H1 (cell line): ENCODE measurements around the gene BET1L. TPM values are rescaled to one million over a fixed set of nuclear protein-coding genes. Genes with fewer than 3 reads are reported as not detected.

ENCODE experiments used
- CTCF ChIA-PET: fragments of 300-600 bp; sonication (Branson Sonifier 250); formaldehyde crosslinking; loops from one replicate; lab custom pipeline; 2021; ENCODE audit not compliant: partially characterized antibody; lab: Charles Lee
- POLR2A ChIA-PET: fragments of 300-600 bp; sonication (Branson Sonifier 250); formaldehyde crosslinking; loops from one replicate; lab custom pipeline; 2021; ENCODE audit warnings: inconsistent platforms; ENCODE audit not compliant: partially characterized antibody; lab: Charles Lee
- DNase-seq, 2 experiments: peaks; one replicate each; pipeline versions ENCODE4 v3.0.0 to v3.0.0-alpha.2; 2010 to 2022; ENCODE audit warnings: low spot score in 2 of 2, low read depth in 1 of 2, mixed read lengths in 1 of 2
- FAIRE-seq: peaks from 2 replicates; lab custom pipeline; 2011; peaks lifted over from hg19 to GRCh38; lab: Jason Lieb, UNC
- H2AFZ ChIP-seq: 2 replicates; pipeline ENCODE4 v1.8.1; 2012; ENCODE audit warnings: low read length, inconsistent platforms
- H2AK5ac ChIP-seq: 2 replicates; pipeline ENCODE4 v1.6.1; 2013; ENCODE audit warnings: low read depth, low read length
- H2BK120ac ChIP-seq: replicated peaks from 2 replicates; pipeline ENCODE3; 2013; ENCODE audit warnings: low read depth, low read length, inconsistent platforms
- H2BK12ac ChIP-seq: 2 replicates; pipeline ENCODE4 v1.6.1; 2013; ENCODE audit warnings: low read depth, low read length
- H2BK15ac ChIP-seq: 2 replicates; pipeline ENCODE4 v1.6.1; 2013; ENCODE audit warnings: low read length
- H2BK20ac ChIP-seq: 2 replicates; pipeline ENCODE4 v1.6.1; 2013; ENCODE audit warnings: low read length
- H2BK5ac ChIP-seq: 2 replicates; pipeline ENCODE4 v1.6.1; 2013; ENCODE audit warnings: low read depth, low read length
- H3K14ac ChIP-seq: 2 replicates; pipeline ENCODE4 v1.6.1; 2013; ENCODE audit warnings: inconsistent platforms; ENCODE audit not compliant: insufficient read length
- H3K18ac ChIP-seq: 2 replicates; pipeline ENCODE4 v1.6.1; 2013; ENCODE audit warnings: low read length; ENCODE audit errors: extremely low read depth
- H3K23ac ChIP-seq: 2 replicates; pipeline ENCODE4 v1.6.1; 2013; ENCODE audit warnings: inconsistent platforms; ENCODE audit not compliant: insufficient read length
- H3K23me2 ChIP-seq: 2 replicates; pipeline ENCODE4 v1.6.1; 2013; ENCODE audit warnings: low read depth, low read length
- H3K27ac ChIP-seq: 2 replicates; pipeline ENCODE4 v1.6.1; 2011; ENCODE audit warnings: low read depth, low read length, inconsistent platforms
- H3K27me3 ChIP-seq, 4 experiments: replicated peaks in 1 of 4; 1 replicate in 1 of 4; 2 replicates in 3 of 4; pipeline versions ENCODE4 v1.6.1 to v1.8.1; 2011 to 2013; ENCODE audit warnings: low read length in 3 of 4, mild to moderate bottlenecking in 3 of 4, inconsistent platforms in 2 of 4, mixed read lengths in 2 of 4, moderate library complexity in 1 of 4; ENCODE audit not compliant: control insufficient read depth in 3 of 4, insufficient read depth in 3 of 4; ENCODE audit errors: extremely low read depth in 1 of 4
- H3K36me3 ChIP-seq, 4 experiments: 2 replicates each; pipeline versions ENCODE4 v1.6.1 to v1.8.1; 2011 to 2013; ENCODE audit warnings: mild to moderate bottlenecking in 4 of 4, low read length in 3 of 4, moderate library complexity in 2 of 4, control low read depth in 1 of 4, inconsistent platforms in 1 of 4; ENCODE audit not compliant: insufficient read depth in 4 of 4, control insufficient read depth in 2 of 4
- H3K4ac ChIP-seq: replicated peaks from 2 replicates; pipeline ENCODE3; 2013; ENCODE audit warnings: low read length, low read depth, mixed read lengths, inconsistent platforms; ENCODE audit not compliant: insufficient read length
- H3K4me1 ChIP-seq, 4 experiments: replicated peaks in 1 of 4; 1 replicate in 1 of 4; 2 replicates in 3 of 4; pipeline versions ENCODE4 v1.6.1 to v1.8.1; 2011 to 2013; ENCODE audit warnings: low read length in 3 of 4, inconsistent platforms in 2 of 4, mixed read lengths in 1 of 4; ENCODE audit not compliant: insufficient read depth in 4 of 4, control insufficient read depth in 3 of 4
- H3K4me2 ChIP-seq, 2 experiments: 2 replicates each; pipeline versions ENCODE4 v1.6.1 to v1.8.1; 2011 to 2013; ENCODE audit warnings: low read depth in 2 of 2, low read length in 2 of 2, control low read depth in 1 of 2, inconsistent platforms in 1 of 2, mild to moderate bottlenecking in 1 of 2; ENCODE audit not compliant: insufficient read depth in 1 of 2
- H3K4me3 ChIP-seq, 4 experiments: fragments of 200-600, 300-600 bp in 1 of 4; sonication (generic), shearing (Covaris generic), sonication (Bioruptor Twin) in 1 of 4; 2 replicates each; pipeline versions ENCODE4 v1.5.1 to v1.8.1; 2011 to 2016; ENCODE audit warnings: low read length in 4 of 4, low read depth in 3 of 4, control low read depth in 2 of 4, inconsistent platforms in 2 of 4, mild to moderate bottlenecking in 2 of 4, mixed read lengths in 1 of 4, moderate library complexity in 1 of 4; ENCODE audit not compliant: insufficient read depth in 2 of 4; ENCODE audit errors: extremely low read depth in 1 of 4
- H3K56ac ChIP-seq: replicated peaks from 2 replicates; pipeline ENCODE3; 2013; ENCODE audit warnings: low read depth, mild to moderate bottlenecking, mixed read lengths, low read length, inconsistent platforms; ENCODE audit not compliant: insufficient read length
- H3K79me1 ChIP-seq: 2 replicates; pipeline ENCODE4 v1.6.1; 2013; ENCODE audit warnings: low read depth, low read length, control low read depth
- H3K79me2 ChIP-seq, 2 experiments: 2 replicates each; pipeline versions ENCODE4 v1.6.1 to v1.8.1; 2012 to 2013; ENCODE audit warnings: low read length in 2 of 2, mild to moderate bottlenecking in 2 of 2, inconsistent platforms in 1 of 2; ENCODE audit not compliant: insufficient read depth in 2 of 2, control insufficient read depth in 1 of 2
- H3K9ac ChIP-seq, 4 experiments: replicated peaks in 1 of 4; 1 replicate in 1 of 4; 2 replicates in 3 of 4; pipeline versions ENCODE4 v1.6.1 to v1.8.1; 2011 to 2013; ENCODE audit warnings: low read depth in 3 of 4, low read length in 3 of 4, control low read depth in 2 of 4, mild to moderate bottlenecking in 2 of 4, moderate library complexity in 2 of 4, inconsistent platforms in 1 of 4; ENCODE audit errors: extremely low read depth in 1 of 4
- H3K9me3 ChIP-seq, 2 experiments: 2 replicates each; pipeline versions ENCODE4 v1.6.1 to v1.8.1; 2012 to 2013; ENCODE audit warnings: mild to moderate bottlenecking in 2 of 2, moderate library complexity in 2 of 2, control low read depth in 1 of 2, inconsistent platforms in 1 of 2, low read depth in 1 of 2, low read length in 1 of 2, mixed read lengths in 1 of 2; ENCODE audit not compliant: insufficient read depth in 2 of 2
- H4K20me1 ChIP-seq, 2 experiments: replicated peaks in 1 of 2; 2 replicates each; pipeline versions ENCODE3 to v1.8.1; 2011 to 2013; ENCODE audit warnings: inconsistent platforms in 2 of 2, low read length in 2 of 2, mild to moderate bottlenecking in 1 of 2; ENCODE audit not compliant: insufficient read depth in 2 of 2, control insufficient read depth in 1 of 2
- H4K5ac ChIP-seq: 2 replicates; pipeline ENCODE4 v1.6.1; 2013; ENCODE audit warnings: low read length, low read depth, mixed read lengths, inconsistent platforms; ENCODE audit not compliant: insufficient read length
- H4K8ac ChIP-seq: 2 replicates; pipeline ENCODE4 v1.8.0; 2013; ENCODE audit warnings: mild to moderate bottlenecking, moderate library complexity, low read length, inconsistent platforms; ENCODE audit not compliant: insufficient read depth; ENCODE audit errors: extremely low read depth
- H4K91ac ChIP-seq: replicated peaks from 2 replicates; pipeline ENCODE3; 2013; ENCODE audit warnings: low read length, mixed read lengths, inconsistent platforms; ENCODE audit not compliant: insufficient read length
- CEBPB ChIP-seq: IDR thresholded peaks from 2 replicates; pipeline ENCODE4 v1.6.1; 2012; ENCODE audit warnings: low read depth, low read length
- SIX5 ChIP-seq: IDR thresholded peaks from 2 replicates; pipeline ENCODE4 v1.6.1; 2011; ENCODE audit warnings: mild to moderate bottlenecking, low read depth, low read length
- WGBS, 2 experiments: shearing (Covaris generic) in 1 of 2; methylation state at CpG; one replicate each; pipeline versions ENCODE4 v1.1.6 to v1.1.7; 2013 to 2015; ENCODE audit warnings: low lambda C conversion rate in 2 of 2, mixed read lengths in 2 of 2, inconsistent platforms in 1 of 2, low coverage in 1 of 2, missing lambda C conversion rate in 1 of 2; ENCODE audit not compliant: insufficient replicate concordance in 2 of 2, insufficient coverage in 1 of 2, insufficient read length in 1 of 2; ENCODE audit errors: extremely low coverage in 1 of 2, missing lambda C conversion rate in 1 of 2; 5-methylcytosine and 5-hydroxymethylcytosine counted together
- polyA plus RNA-seq, 7 experiments: library from polyadenylated mRNA; depleted of rRNA in 3 of 7; stranded (reverse) in 5 of 7; unstranded in 2 of 7; fragments of >200 nt in 5 of 7; fragments of 200-250 nt in 2 of 7; gene quantifications; 1 replicate in 5 of 7; 2 replicates in 1 of 7; 4 replicates in 1 of 7; pipeline versions ENCODE4 v1.2.1 to v1.2.3, GENCODE V29; 2011 to 2013; ENCODE audit warnings: missing spikeins in 2 of 7, mixed read lengths in 2 of 7
- total RNA-seq: library from RNA; stranded (reverse); fragmentation: NEBNext Ultra II Directional; extraction: Animal tissue kit (Norgen Biotek cat#: 25700); gene quantifications from 2 replicates; pipeline ENCODE4 v1.2.1, GENCODE V29; 2021

The BET1L gene
- total and polyA plus RNA-seq, 2 of the 8 experiments (the other 6 are each of a cell fraction or from before 2014, with no cell fraction given), result 40.2 to 61.9 TPM

DNA sequence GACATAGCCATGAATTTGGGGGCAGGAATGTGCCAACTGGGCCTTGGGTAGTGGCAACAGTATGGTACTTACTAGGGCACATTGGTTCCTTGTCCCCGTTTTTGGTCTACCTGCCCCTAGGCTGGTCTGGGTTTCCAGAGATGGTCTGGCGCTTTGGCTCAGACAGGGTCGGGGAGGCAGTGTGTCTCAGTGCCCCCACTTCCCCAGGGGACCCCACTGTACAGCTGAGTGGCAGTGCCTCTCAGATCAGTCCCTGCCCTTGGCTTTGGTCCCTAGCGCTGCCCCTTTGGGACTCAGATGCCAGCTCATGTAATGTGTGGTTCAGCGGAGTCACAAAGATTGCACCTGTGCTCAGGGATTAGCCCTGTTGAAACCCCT is 3.6 kb upstream of the BET1L start:
- Histone ChIP-seq H3K23ac (no peak overlapping the region), H3K79me2 (peaks cover 0 to 29% of the 10 kb centered on the region in 2 experiments; a peak in 2 of 4 replicates), H4K20me1 (peaks cover 0 to 14% of the 10 kb centered on the region in 2 experiments), H2BK20ac (no peak overlapping the region), H4K8ac (no peak overlapping the region), H3K9me3 (no peaks in the 10 kb centered on the region), H2BK15ac (no peak overlapping the region), H3K9ac (no peak overlapping the region), H3K27me3 (no peaks in the 10 kb centered on the region), H3K23me2 (peaks cover 22% of the 10 kb centered on the region), H4K91ac (no peak overlapping the region), H3K4me1 (peaks cover 0 to 23% (median 9%) of the 10 kb centered on the region in 4 experiments; a peak in 5 of 7 replicates), H3K56ac (no peak overlapping the region), H3K14ac (no peak overlapping the region), H2BK5ac (no peak overlapping the region), H2BK120ac (no peak overlapping the region), H3K36me3 (peaks cover 32 to 57% (median 41%) of the 10 kb centered on the region in 4 experiments), H3K4me2 (no peak overlapping the region), H3K79me1 (peaks cover 11% of the 10 kb centered on the region), H2AFZ (no peak overlapping the region), H3K4me3 (no peak overlapping the region), H2AK5ac (no peak overlapping the region), H3K27ac (no peak overlapping the region), H3K18ac (no peak overlapping the region), H2BK12ac (no peak overlapping the region), H3K4ac (no peak overlapping the region), H4K5ac (no peak overlapping the region)
- ChIA-PET POLR2A (no interaction called here), CTCF (interaction anchor here (0.9 kb wide), 1 partner anchor 151 kb away, joined by 3 read pairs; no protein-coding TSS in a partner anchor)
- FAIRE-seq, result no peak
- DNase-seq, result no peak
- WGBS, 2 experiments, result 95% methylated on average over 5 of the region's 5 CpGs; no CpG with 5 or more reads in 1 of the 2 experiments
- TF ChIP-seq SIX5, result no peak
- no peak for TF ChIP-seq CEBPB
